ENCODE data around the gene SLC22A8. TPM values are rescaled to one million over a fixed set of nuclear protein-coding genes. Genes with fewer than 3 reads are reported as not detected.

The SLC22A8 gene
- total RNA-seq, 1 donor from 2014 or later, result not detected

- ATAC-seq (ENCODE audit: low read depth), result no peak
- peaks cover 22% of the 10 kb centered on the region for H3K27me3 Mint-ChIP-seq
Measured at GRCh38 chr11:63014408-63015055, 1.1 kb downstream of the SLC22A8 start.

GRCh38 chr11:63012839-63013238, 2.8 kb downstream of the SLC22A8 start:
- H3K4me3 Mint-ChIP-seq, result no peak overlapping the region
- DNase-seq (no peak), ATAC-seq (ENCODE audit: low read depth) (no peak)
- H3K9me3 Mint-ChIP-seq, result no peaks in the 10 kb centered on the region
- H3K27me3 Mint-ChIP-seq, result peaks cover 14% of the 10 kb centered on the region
- no peak for TF ChIP-seq CTCF (IDR thresholded peaks at IDR 0.05)
- no peaks in the 10 kb centered on the region for H3K36me3 Mint-ChIP-seq (ENCODE audit: low read depth)
- POLR2A ChIA-PET, result no interaction called here
- no peak overlapping the region for H3K27ac Mint-ChIP-seq
- intact Hi-C loops (cut with micrococcal nuclease), result no loop called here
- H3K4me1 Mint-ChIP-seq, result no peaks in the 10 kb centered on the region
- CTCF ChIA-PET, result no interaction called here

More at GRCh38 chr11:63014408-63015055, 1.1 kb downstream of the SLC22A8 start:
- DNase-seq, result no peak
- no peak overlapping the region for H3K27ac Mint-ChIP-seq
- intact Hi-C loops (cut with micrococcal nuclease), result no loop called here
- H3K4me3 Mint-ChIP-seq, result no peak overlapping the region
- POLR2A ChIA-PET, result no interaction called here
- TF ChIP-seq CTCF (IDR thresholded peaks at IDR 0.05), result no peak
- H3K9me3 Mint-ChIP-seq, result no peaks in the 10 kb centered on the region
- H3K4me1 Mint-ChIP-seq, result no peaks in the 10 kb centered on the region
- CTCF ChIA-PET, result interaction anchor here (0.9 kb wide), 2 partner anchors 109 kb away, joined by 3 read pairs; no protein-coding TSS in a partner anchor
- no peaks in the 10 kb centered on the region for H3K36me3 Mint-ChIP-seq (ENCODE audit: low read depth)

- Mint-ChIP-seq H3K27me3 (peaks cover 11% of the 10 kb centered on the region), H3K9me3 (no peaks in the 10 kb centered on the region), H3K27ac (no peak overlapping the region), H3K36me3 (ENCODE audit: low read depth) (no peaks in the 10 kb centered on the region), H3K4me1 (no peaks in the 10 kb centered on the region), H3K4me3 (no peak overlapping the region)
- ATAC-seq (ENCODE audit: low read depth) (no peak), DNase-seq (no peak)
- ChIA-PET POLR2A (no interaction called here), CTCF (no interaction called here)
- TF ChIP-seq CTCF (IDR thresholded peaks at IDR 0.05), result no peak
- intact Hi-C loops (cut with micrococcal nuclease), result no loop called here
Measured at GRCh38 chr11:63012430-63012829, 3.2 kb downstream of the SLC22A8 start.

- Mint-ChIP-seq H3K9me3 (no peaks in the 10 kb centered on the region), H3K36me3 (ENCODE audit: low read depth) (no peaks in the 10 kb centered on the region), H3K4me1 (no peaks in the 10 kb centered on the region), H3K4me3 (no peak overlapping the region), H3K27ac (no peak overlapping the region), H3K27me3 (peaks cover 11% of the 10 kb centered on the region)
- no peak for TF ChIP-seq CTCF (IDR thresholded peaks at IDR 0.05)
- intact Hi-C loops (cut with micrococcal nuclease), result no loop called here
- no peak for DNase-seq
- ATAC-seq (ENCODE audit: low read depth), result no peak
- ChIA-PET POLR2A (no interaction called here), CTCF (no interaction called here)
Measured at GRCh38 chr11:63010934-63011439, 4.7 kb downstream of the SLC22A8 start.

- no peak overlapping the region for H3K27ac Mint-ChIP-seq
- no peak for ATAC-seq (ENCODE audit: low read depth)
- POLR2A ChIA-PET, result no interaction called here
- CTCF ChIA-PET, result no interaction called here
- DNase-seq, result no peak
- H3K4me1 Mint-ChIP-seq, result no peaks in the 10 kb centered on the region
- no peak overlapping the region for H3K4me3 Mint-ChIP-seq
- H3K36me3 Mint-ChIP-seq (ENCODE audit: low read depth), result no peaks in the 10 kb centered on the region
- no peaks in the 10 kb centered on the region for H3K9me3 Mint-ChIP-seq
- TF ChIP-seq CTCF (IDR thresholded peaks at IDR 0.05), result no peak
- H3K27me3 Mint-ChIP-seq, result no peaks in the 10 kb centered on the region
- intact Hi-C loops (cut with micrococcal nuclease), result no loop called here
Measured at GRCh38 chr11:63007920-63008319, 7.7 kb downstream of the SLC22A8 start.
